Effector CD4-positive, alpha-beta T cell (primary cell): ENCODE data around the gene NXPH4.

Source experiments
- DNase-seq: peaks from one replicate; pipeline ENCODE4 v3.0.0-alpha.2; 2020

NXPH4 gene

DNA sequence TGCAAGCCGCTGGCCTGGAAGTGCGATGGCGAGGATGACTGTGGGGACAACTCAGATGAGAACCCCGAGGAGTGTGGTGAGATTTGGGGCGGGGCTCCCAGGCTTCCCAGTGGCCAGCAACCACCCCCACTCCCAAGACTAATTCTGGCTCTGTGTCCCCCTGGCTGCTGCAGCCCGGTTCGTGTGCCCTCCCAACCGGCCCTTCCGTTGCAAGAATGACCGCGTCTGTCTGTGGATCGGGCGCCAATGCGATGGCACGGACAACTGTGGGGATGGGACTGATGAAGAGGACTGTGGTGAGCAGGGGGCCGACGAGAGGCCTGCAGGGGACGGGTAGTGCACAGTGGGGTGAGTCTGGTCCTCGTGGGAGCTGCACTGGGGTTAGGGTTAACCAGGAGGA lies 12.1 kb upstream of the NXPH4 start:
- no peak for DNase-seq

DNA sequence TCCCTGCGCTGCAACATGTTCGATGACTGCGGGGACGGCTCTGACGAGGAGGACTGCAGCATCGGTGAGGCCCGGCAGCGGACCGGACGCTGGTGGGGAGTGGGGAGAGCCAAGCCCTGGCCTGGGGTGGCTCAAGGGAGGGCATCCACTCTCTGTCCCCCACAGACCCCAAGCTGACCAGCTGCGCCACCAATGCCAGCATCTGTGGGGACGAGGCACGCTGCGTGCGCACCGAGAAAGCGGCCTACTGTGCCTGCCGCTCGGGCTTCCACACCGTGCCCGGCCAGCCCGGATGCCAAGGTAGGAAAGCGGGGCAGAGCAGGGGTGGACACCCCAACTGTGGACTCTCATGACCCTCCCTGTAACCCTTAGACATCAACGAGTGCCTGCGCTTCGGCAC lies 11.4 kb upstream of the NXPH4 start:
- no peak for DNase-seq

DNA sequence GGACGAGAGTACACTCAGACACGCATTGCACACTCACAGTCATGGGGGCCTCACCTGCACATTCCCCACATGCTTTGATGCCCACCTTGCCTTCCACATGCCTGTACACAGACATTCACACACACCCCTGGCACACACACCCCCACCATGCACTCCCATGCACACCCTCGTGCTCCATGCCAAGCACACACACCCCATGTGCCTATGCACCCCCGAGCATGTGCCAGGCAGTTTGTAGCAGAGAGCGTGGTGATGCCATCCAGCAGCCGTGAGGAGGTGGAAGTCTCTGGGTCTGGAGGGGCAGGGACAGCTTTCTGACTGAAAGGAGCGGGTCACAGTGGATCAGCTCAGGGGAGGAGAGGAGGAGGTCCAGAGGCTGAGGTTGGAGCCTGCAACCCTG lies 10.7 kb upstream of the NXPH4 start:
- DNase-seq: no peak

DNA sequence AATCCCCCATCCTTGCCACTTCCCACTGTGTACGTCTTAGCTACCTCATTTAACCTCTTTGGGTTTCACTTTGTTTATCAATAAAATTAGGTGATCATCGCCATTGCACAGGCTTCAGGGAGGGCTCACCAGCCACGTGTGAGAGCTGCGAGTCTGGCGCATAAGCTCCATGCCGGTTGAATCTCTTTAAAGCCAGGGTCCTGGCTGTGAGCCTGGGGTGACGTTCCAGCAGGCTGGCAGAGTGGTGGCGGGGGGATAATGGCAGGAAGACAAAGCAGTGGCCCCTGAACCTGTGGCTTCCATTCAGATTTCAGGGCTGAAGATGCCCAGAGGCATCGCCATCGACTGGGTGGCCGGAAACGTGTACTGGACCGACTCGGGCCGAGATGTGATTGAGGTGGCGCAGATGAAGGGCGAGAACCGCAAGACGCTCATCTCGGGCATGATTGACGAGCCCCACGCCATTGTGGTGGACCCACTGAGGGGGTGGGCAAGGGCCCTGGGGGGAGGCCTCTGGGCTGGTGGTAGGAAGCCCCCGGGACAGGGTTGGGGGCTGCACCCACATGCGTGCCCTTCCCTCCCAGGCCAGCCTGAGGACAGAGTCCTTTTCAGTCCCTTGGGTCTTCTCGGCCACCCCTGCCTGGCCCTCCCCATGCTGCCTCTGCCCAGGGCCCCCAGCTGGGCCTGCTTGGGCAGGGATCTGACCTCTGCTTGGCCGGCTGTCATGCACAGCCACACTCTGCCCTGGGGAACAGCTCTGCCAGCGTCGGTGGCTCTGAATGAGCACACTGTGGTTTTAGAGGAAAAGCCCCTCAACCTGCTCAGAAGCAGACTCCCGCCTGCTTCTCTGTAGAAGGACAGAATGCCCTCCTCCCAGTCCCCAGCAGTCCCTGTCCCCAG lies 8.6 kb upstream of the NXPH4 start:
- DNase-seq: no peak

DNA sequence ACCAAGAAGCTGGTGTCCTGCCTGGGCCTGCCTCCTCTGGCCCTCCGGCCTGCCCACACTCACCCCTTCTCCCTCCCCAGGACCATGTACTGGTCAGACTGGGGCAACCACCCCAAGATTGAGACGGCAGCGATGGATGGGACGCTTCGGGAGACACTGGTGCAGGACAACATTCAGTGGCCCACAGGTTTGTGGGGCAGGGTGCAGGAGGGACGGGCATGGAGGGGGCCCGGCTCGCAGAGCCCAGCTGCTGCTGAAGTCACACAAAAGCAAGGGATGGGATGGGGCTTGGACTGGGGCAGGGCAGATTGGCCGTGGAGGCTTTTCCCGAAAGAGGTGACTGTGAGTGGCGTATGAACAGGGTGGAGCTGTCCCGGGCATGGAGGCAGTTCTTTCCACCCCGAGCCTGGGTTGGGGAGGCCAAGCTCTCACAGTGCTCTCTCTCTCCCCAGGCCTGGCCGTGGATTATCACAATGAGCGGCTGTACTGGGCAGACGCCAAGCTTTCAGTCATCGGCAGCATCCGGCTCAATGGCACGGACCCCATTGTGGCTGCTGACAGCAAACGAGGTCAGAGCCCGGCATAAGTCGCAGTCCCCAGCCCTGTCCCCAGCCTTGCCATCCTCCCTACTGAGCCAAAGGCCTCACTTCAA lies 7.8 kb upstream of the NXPH4 start:
- DNase-seq: no peak

DNA sequence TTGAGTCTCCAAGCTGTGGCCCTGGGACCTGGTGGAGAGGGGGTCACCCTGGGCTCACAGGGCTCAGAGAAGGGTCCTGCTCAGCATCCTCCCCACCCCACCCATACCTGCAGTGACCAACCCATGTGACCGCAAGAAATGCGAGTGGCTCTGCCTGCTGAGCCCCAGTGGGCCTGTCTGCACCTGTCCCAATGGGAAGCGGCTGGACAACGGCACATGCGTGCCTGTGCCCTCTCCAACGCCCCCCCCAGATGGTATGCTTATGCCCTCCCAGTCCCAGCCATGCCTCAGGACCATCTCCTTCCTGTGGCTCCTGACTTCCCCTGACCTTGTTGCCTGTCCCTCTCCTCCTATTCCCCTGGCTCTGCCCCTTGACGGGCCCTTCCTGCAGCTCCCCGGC lies 6.7 kb upstream of the NXPH4 start:
- DNase-seq: no peak

DNA sequence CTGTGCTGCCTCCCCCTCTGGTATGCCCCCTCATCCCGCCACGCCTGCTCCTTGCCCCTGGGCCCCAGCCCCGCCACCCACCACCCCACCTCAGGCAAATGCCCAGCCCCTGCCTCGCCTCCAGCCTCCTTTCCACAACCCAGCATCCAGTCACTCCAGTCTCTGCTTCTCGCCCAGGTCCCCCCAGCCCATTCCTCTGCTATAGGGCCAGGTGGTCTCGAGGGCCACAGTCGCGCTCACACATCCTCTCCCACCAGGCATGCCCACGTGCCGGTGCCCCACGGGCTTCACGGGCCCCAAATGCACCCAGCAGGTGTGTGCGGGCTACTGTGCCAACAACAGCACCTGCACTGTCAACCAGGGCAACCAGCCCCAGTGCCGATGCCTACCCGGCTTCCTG lies 6.1 kb upstream of the NXPH4 start:
- no peak for DNase-seq

DNA sequence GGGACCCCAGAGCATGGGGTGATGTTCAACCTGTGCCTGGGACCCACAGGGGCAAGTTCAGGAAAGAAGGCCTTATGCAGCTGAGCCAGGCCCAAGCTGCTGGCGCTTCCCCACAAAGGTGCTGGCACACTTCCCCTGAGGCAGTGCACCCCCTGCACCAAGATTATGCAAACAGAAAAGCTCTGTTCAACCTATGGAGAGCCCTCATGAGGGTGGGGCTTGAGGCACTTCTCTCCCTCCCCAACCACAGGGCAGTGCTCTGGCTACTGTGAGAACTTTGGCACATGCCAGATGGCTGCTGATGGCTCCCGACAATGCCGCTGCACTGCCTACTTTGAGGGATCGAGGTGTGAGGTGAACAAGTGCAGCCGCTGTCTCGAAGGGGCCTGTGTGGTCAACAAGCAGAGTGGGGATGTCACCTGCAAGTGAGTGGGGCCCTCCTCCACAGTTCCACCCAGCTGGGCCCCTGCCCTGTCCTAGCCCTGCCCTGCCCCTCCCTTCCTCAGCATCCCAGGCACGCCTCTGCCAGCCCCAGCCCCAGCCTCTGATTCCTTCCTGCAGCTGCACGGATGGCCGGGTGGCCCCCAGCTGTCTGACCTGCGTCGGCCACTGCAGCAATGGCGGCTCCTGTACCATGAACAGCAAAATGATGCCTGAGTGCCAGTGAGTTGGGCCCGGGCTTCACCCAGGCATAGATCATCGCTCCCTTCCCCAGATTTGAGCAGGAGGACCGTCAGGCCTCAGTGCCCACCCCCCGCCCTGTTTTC lies 5.5 kb upstream of the NXPH4 start:
- no peak for DNase-seq

DNA sequence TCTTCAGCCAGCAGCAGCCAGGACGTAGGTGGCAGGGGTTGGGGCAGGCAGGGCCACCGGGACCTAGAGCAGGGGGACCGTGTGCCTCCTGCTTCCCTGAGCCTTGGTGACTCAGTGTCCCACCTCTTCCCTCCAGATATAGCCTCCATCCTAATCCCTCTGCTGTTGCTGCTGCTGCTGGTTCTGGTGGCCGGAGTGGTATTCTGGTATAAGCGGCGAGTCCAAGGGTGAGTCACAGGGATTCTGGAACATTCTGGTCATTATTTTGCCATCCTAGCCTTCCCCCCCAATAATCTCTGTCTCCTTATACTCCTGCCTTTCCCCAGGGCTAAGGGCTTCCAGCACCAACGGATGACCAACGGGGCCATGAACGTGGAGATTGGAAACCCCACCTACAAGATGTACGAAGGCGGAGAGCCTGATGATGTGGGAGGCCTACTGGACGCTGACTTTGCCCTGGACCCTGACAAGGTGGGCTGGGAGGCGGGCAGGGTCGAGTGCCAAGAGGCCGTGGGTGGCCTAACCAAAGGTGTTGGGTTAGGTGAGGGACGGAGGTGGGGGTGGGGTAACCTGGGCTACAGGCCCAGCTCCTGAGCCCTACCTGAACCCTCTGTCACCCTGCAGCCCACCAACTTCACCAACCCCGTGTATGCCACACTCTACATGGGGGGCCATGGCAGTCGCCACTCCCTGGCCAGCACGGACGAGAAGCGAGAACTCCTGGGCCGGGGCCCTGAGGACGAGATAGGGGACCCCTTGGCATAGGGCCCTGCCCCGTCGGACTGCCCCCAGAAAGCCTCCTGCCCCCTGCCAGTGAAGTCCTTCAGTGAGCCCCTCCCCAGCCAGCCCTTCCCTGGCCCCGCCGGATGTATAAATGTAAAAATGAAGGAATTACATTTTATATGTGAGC lies 4.5 kb upstream of the NXPH4 start:
- DNase-seq: no peak

DNA sequence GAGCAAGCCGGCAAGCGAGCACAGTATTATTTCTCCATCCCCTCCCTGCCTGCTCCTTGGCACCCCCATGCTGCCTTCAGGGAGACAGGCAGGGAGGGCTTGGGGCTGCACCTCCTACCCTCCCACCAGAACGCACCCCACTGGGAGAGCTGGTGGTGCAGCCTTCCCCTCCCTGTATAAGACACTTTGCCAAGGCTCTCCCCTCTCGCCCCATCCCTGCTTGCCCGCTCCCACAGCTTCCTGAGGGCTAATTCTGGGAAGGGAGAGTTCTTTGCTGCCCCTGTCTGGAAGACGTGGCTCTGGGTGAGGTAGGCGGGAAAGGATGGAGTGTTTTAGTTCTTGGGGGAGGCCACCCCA lies 3.9 kb upstream of the NXPH4 start:
- no peak for DNase-seq

DNA sequence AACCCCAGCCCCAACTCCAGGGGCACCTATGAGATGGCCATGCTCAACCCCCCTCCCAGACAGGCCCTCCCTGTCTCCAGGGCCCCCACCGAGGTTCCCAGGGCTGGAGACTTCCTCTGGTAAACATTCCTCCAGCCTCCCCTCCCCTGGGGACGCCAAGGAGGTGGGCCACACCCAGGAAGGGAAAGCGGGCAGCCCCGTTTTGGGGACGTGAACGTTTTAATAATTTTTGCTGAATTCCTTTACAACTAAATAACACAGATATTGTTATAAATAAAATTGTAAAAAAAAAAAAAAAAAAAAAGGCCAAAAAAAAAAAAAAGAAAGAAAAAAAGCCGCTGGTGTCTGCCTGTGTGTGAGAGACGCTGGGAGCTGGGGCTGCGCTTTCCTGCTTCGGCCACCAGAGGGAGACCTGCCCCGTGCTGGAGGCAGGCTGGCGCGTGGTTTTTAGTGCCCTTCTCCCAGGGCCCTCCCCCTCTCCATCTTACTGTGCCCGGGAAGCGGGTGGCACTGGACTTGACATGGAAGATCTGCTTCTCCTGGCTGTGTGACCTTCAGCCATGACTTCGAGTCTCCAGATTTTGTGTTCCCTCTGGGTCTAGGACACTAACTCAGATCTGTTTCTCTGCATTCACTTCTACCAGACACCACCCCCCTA lies 3.4 kb upstream of the NXPH4 start:
- peak; percentile 79 for DNase-seq

DNA sequence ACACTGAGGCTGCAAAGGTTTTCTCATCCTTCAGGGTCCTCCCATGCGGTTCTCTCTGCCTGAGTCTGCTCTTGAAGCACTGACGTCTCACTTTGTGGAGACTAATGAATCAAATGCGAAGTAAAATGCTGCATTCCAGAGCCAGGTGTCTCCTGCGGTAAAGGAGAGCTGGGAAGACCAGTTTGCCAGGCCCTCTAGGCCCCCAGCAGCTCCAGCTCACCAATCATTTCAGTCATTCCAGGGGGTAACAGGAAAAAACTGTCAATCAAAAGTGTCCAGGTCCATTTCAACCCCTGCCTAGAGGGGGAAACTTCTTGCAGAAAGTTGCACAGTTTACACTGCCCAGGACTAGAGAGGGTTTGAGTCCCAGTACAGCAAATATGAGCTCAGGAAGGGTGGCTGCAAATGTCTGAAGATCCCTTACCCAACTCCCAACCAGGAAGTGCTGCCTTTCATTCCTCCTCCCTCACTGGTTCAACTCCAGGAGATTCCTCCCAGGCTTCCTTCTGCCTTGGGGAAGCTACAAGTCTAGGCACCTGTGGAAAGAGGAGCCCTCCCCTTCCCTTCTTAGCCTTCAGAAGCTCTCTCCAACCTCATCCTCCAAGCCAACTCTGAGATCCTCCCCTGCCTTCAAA lies 2.7 kb upstream of the NXPH4 start:
- DNase-seq: no peak

DNA sequence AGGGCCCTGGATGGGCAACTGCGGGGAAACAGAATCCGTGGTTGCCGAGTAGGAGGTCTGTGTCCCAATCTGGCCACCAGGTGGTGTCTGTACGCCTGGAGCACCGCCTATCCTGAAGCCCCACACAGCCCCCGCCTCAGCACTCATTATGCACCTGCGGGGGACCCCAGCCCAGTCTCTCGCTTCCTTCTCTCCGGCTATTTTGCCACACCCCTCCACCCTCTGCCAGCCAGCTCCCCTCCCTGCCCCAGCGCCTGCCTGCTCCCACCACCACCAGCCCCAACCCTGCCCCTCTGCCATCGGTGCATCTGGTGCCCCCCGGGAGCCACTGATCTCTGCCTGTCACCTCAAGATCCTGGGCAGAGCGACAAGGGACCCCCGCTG lies 2.2 kb upstream of the NXPH4 start:
- DNase-seq: peak; percentile 64

DNA sequence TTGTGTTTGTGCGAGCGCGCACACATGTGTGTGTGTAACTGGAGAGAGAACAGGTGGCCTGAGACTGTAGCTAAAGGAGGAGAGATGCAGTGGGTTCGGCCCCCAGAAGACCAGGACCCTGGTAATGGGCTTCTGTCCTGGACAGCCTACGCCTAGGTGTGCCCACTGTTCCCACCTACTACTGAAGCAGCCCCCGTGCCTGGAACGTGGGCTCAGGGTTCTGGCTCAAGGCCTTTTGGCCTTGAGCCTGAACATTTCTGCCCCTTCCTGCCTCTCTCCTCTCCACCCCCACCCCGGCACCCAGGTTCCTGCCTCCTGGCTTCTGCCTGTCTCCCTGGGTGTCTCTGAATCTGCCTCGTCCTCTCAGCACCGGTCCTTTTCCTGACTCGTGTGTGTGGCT lies 1.5 kb upstream of the NXPH4 start:
- DNase-seq: no peak

DNA sequence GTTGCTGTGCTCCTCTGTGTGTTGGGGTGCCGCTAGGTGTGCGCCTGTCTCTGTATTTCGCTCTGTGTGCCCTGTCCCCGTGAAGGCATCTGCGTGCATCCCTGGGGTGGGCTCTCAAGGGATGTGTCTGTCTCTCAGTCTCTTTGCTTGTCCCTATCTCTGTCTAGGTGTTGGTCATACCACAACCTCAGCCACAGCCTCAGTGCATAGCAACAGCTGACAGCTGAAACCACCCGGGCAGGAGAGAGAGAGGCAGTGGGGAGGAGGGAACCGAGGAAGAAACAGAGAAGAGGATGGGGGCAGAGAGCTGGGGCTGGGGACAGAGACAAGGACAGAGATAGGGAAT lies 953 bp upstream of the NXPH4 start:
- DNase-seq: no peak

DNA sequence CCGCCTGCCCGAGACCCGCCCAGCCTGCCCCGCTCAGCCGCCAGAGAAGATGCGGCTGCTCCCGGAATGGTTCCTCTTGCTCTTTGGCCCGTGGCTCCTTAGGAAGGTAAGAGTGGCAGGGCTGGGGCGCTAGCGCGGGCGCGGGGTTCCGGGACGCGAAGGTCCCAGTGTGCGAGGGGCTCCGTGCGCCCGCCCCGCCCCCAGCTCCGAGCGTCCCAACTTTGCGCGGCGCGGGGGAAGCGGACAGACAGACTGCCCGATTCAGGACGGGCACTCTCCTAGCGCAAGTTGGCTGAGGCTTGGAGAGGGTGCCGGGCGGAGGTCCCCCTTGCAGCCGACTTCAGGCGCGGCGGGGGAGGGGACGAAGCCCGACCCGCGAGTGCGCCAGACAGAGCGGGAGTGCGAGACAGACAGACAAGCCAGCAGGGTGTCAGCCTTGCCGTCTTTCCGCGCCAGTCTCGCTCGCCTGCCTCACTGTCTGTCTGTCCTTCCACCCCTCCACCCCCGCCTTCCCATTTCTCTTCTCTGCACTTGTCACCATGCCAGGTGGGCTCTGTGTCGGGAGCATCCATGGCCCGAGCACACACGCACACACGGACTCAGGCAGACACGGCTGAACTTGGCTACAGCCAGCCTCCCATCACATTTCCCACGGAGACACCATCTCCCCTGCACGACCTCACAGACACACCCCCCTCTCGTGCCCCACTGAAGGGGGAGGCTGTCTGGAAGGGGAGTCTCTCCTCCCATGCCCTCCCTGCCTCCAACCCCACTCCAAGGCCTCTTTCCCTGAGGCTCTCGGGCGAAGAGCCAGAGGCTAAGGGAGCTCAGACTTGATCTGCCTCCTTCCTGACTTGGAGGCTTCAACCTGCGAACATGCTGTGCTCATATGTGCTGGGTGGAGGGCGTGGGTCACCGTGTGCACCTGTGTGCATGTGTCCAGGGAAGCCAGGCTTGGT lies 606 bp downstream of the NXPH4 start:
- no peak for DNase-seq

DNA sequence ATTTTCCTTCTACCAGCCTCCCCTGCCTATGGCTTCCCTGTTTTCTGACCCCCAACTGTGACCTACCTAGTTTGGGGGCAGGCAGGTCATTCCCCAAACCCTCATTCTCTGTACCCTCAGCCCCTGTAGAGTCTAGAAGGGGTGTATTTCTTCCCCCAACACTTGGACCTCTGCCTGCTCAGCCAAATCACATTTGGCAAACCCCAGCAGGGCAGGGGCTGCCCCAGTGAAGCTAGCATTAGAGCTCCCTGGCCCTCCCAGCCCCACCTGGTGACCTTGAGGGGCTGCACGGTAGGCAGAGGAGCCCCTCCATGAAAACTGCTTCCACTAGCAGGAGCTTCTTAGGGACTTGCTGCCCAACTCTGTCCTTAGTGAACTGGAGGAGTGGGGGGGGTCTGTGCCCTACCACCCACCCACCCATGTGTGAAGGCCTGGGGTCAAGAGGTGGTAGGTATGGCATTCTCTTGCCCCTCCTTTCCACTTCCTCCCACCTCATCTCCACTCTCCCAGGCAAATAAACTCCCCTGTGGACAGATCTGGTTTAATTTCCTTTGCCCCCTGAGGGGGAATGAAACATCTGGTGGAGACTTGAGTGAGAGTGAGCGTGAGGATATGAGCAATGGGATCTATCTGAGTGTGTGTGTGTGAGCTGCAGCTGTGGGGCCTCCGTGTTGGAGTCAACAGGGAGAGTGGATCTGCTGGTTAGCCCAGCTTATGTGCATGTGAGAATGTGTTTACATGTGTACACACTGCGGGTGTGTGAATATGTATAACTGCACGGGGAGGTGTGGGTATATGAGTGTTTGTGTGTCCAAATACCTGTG lies 1.6 kb downstream of the NXPH4 start:
- no peak for DNase-seq

DNA sequence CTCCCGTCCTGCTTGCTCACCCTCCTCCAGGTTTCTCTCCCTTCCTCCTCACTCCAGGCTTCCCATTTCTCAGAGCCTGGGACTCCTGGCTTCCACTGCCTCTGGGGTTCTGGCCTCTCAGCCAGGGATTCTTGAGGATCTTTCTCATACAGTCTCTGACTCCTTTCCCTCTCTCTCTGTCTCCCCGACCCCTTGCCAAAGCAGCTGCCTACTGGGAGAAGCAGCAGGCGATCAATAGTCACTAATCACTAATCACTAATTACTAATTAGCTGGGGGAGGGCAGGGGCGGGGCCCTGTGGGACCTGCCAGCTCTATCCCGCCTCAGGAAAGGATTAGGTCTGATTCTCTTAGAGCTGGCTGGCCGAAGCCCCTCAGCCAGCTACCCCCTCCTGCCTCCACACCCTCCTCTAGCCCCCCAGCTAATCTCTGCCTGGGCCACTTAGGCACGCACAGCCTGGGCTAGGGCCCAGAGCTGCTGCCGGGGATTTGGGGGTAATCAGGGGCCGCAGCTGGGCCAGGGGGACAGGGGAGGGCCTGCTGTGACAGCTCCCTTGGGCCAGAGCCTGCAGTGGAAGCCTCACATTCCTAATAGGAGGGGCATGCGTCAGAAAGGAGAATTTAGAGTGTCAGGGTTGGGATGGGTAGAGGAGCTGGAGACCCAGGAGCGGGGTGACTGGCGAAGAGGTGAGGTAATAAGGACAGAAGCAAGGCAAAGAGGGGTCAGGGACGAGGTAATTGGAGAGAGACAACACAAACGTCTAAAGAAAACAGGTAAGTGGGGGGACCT lies 2.8 kb downstream of the NXPH4 start:
- no peak for DNase-seq
